AG09319 (cell line): Measurements from ENCODE around the gene MAST2.

Experiments used
- DNase-seq: peaks from one replicate; pipeline ENCODE4 v3.0.0-alpha.2; 2010; ENCODE audit warnings: low read depth; ENCODE audit errors: extremely low read depth
- TF ChIP-seq, protein P1 (sequence below): IDR thresholded peaks from 2 replicates; pipeline ENCODE4 v1.5.1; 2011; ENCODE audit warnings: low read depth, mild to moderate bottlenecking, inconsistent platforms, low read length, moderate library complexity

MAST2 gene

DNA sequence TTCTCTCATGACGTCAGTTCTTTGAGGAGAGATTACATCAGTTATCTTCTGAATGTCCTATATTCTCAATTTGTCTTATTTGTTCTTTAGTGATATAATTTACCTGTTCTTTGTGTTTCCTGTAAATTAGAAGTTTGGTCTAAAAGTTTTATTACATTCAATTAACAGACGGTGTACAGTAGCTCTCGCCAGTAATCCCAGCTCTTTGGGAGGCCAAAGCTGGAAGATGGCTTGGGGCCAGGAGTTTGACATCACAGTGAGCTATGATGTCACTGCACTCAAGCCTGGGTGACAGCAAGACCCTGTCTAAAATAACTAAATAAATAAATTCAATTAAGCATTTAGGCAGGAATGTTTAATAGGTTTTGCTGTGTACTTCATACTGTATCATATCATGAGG lies 27.6 kb upstream of the MAST2 start:
- TF ChIP-seq, protein P1, sequence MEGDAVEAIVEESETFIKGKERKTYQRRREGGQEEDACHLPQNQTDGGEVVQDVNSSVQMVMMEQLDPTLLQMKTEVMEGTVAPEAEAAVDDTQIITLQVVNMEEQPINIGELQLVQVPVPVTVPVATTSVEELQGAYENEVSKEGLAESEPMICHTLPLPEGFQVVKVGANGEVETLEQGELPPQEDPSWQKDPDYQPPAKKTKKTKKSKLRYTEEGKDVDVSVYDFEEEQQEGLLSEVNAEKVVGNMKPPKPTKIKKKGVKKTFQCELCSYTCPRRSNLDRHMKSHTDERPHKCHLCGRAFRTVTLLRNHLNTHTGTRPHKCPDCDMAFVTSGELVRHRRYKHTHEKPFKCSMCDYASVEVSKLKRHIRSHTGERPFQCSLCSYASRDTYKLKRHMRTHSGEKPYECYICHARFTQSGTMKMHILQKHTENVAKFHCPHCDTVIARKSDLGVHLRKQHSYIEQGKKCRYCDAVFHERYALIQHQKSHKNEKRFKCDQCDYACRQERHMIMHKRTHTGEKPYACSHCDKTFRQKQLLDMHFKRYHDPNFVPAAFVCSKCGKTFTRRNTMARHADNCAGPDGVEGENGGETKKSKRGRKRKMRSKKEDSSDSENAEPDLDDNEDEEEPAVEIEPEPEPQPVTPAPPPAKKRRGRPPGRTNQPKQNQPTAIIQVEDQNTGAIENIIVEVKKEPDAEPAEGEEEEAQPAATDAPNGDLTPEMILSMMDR: no peak
- DNase-seq: no peak

DNA sequence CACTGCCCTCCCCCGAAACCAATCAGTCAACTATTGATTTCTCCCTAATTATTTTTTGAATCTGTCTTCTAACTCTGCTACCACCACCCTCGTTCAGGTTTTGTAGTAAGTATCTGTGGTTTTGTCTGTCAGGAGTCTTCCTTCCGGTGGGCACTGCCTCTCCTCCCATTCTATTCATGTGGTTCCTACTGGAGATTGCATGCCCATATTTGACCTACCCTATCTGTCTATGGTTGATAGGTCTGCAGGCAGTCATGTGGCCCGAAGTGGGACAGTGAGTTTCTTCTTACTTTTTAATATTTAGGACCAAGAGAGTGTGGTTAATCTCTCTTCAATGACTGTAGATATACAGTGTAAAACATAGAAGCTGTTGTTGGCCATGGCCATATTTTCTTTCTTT lies 17.8 kb upstream of the MAST2 start:
- TF ChIP-seq, protein P1: no peak
- no peak for DNase-seq

- TF ChIP-seq, protein P1: no peak
- DNase-seq: no peak
Measured at GRCh38 chr1:45787905-45788304, 15.5 kb upstream of the MAST2 start.

DNA sequence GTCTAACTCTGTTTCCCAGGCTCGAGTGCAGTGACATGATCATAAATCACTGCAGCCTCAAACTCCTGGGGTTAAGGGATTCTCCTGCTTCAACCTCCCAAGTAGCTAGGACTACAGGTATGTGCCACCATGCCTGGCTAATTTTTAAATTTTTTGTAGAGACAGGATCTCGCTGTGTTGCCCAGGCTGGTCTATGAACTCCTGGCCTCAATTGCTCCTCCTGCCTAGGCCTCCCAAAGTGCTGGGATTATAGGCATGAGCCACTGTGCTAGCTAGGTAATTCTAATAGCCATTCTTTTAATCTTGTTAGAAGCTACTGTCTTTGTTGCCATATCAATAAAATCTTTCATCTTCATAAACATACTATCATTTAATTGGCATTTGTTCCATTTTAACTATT lies 13.8 kb upstream of the MAST2 start:
- no peak for DNase-seq
- TF ChIP-seq, protein P1: no peak

- TF ChIP-seq, protein P1: no peak
- DNase-seq: no peak
Measured at GRCh38 chr1:45792744-45793143, 10.7 kb upstream of the MAST2 start.

DNA sequence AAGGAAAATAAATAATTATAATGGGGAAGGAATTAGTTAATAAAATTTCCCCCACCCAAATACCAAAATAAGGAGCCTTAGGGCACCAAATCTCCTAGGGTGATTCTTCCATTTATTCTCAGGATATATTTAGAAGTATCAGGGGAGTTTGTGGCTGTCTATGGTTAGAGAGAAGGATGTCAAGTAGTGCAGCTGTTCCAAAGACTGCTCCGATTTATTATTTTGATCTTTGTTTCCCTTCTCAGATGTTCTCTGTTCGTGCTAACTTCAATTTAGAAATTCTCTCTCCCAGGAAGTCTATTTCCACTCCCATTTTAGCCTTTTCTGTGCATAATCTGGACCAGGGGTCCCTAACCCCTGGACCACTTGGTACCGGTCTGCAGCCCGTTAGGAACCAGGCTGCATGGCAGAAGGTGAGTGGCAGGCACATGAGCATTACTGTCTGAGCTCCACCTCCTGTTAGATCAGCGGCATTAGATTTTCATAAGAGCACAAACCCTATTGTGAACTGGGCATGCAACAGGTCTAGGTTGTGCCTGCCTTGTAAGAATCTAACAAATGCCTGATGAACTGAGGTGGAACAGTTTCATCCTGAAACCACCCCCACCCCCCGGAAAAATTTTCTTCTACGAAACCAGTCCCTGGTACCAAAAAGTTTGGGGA lies 9.3 kb upstream of the MAST2 start:
- TF ChIP-seq, protein P1: no peak
- no peak for DNase-seq

GRCh38 chr1:45796381-45796780 lies 7.0 kb upstream of the MAST2 start:
- no peak for DNase-seq
- TF ChIP-seq, protein P1: no peak
